Activated gamma-delta T cell treated with anti-CD3 and anti-CD28 coated beads, Interleukin-2, amount 50 U/mL, for 16 hours (primary cell): ENCODE data around the gene GAPDH.
"Not testable (repeated sequence)": the region's sequence is repeated elsewhere in the genome, so short reads cannot be mapped to it uniquely, and the experiment has no call there.

Experiments used
- DNase-seq: peaks from one replicate; pipeline ENCODE4 v3.0.0-alpha.2; 2020; ENCODE audit warnings: low read depth

Gene GAPDH

DNA sequence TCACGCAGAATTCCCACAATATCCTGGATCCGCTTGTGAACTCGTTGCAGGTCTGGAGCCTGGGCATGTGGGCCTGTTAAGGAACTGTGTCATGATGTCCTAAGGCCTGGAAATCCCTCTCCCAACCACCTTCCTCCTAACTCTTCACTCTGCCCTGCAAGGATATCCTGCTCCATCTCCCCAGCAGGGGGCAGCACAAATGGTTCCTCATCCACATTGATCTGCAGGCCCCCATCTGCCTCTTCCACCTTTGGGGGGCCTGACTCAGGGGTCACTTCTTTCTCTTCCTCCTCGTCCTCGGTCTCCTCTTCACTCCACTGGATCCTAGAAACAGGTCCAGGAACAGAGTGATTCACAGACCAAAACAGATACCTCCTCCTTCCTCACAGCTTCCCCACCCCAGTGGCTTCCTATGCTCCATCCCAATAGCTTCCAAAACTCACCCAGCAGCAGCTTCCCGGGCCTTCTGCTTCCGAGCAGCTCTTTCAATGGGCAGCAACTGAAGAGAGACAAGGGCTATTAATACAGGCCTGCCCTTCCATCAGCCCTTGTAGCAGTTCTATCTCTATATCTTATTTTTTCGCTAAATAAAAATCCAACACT lies 29.2 kb downstream of the GAPDH start:
- DNase-seq = peak; percentile 49

DNA sequence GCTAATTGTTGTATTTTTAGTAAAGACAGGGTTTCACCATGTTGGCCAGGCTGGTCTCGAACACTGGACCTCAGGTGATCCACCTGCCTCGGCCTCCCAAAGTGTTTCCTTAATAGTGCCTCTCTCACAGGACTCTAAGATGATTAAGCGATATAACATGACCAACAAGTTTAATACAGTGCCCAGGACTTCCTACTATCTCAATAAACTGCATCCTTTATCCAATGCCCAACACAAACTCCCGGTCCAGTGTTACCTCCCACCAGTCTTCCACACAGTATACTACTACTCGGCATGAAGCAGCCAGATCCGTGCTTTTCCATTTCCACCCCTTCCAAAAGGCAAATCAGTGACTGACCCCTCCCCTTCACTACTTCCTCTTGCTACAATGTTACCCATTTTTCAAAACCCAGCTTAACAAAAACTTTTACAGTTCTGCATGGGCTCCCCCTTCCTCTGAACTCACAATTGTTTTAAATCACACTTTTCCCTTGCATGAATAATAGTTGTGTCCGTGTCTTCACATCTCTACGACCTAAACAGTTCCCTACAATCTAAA lies 32.9 kb downstream of the GAPDH start:
- DNase-seq = no peak

GRCh38 chr12:6569312-6569711 lies 35.0 kb downstream of the GAPDH start:
- no peak for DNase-seq

- no peak for DNase-seq
Measured at GRCh38 chr12:6569786-6570185, 35.5 kb downstream of the GAPDH start.

GRCh38 chr12:6570264-6570887 lies 36.1 kb downstream of the GAPDH start:
- no peak for DNase-seq

DNA sequence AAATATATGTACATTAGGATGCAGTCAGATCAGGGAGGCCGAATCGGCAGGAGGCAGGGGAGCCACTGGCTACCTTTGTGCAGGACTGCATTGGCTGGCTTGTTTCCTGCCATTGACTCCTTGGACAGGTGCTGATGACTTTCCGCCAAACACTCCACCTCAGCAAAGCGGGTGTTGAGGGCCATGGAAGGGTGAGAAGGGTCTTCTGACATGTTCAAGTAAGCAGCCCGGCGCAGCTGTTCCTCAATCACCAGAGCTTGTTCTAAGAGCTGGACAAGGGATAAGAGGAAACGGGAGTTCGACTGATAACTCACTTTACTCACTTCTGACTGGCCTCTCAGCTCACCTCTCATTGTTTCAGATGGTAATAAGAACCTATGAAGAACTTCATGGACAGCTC lies 38.7 kb downstream of the GAPDH start:
- DNase-seq = no peak

- no peak for DNase-seq
Measured at GRCh38 chr12:6574576-6575295, 40.4 kb downstream of the GAPDH start.

DNA sequence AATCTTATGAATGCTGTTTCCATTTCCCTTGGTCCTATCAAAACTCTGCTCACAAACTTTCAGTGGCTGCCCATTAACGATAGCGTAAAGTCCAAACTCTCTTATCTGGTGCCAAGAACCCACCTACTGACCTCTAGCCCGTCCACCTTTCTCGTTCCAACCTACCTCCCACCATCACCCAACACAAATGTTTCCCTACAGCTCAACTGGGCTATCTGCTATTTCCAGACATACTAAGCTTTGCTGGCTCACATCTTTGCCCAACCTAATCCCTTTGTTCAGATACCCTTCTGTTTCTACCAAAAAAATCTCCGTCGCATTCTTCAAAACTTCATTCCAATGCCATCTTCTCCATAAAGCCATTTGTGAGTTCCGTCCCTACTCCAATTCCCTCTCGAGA lies 41.3 kb downstream of the GAPDH start:
- no peak for DNase-seq

GRCh38 chr12:6582196-6582595 lies 47.9 kb downstream of the GAPDH start:
- no peak for DNase-seq

- DNase-seq = no peak
Measured at GRCh38 chr12:6582959-6583358, 48.6 kb downstream of the GAPDH start.

GRCh38 chr12:6584293-6584692 lies 50.0 kb downstream of the GAPDH start:
- DNase-seq = no peak

DNA sequence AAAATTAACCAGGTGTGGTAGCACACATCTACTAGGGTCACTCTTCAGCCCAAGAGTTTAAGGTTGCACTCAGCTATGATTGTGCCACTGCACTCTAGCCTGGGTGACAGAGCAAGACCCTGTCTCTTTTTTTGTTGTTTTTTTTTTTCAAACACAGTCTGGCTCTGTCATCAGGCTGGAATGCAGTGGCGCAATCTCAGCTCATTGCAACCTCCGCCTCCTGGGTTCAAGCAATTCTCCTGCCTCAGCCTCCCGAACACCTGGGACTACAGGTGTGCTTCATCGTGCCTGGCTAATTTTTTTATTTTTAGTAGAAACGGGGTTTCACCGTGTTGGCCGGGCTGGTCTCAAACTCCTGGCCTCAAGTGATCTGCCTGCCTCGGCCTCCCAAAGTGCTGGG lies 52.3 kb downstream of the GAPDH start:
- DNase-seq = not testable (repeated sequence)
